ENCODE measurements around the gene MEGF11. TPM values are rescaled to one million over a fixed set of nuclear protein-coding genes. Genes with fewer than 3 reads are reported as not detected.

The MEGF11 gene
- total RNA-seq, 2 donors from 2014 or later: not detected

DNA sequence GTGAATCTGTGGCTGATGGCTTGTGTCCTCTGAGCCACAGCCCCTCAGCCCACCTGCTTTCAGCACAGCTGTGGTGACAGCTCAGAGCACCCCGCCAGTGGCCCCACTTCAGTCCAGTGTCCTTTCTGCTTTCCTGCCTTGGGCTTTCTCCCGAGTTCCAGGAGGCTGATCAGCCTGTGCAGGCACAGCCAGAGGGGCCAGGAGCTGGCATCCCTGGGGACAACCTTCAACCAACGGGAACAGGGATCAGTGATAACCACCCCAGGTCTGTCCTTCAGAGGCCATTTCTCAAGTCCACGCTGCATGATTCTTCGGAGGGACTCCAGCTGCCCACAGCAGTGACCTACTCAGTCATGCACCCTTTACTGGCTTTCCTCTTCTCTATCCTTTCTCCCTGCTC, 217.6 kb downstream of the MEGF11 start:
- no peaks in the 10 kb centered on the region for H3K27me3 ChIP-seq
- TF ChIP-seq CTCF (IDR thresholded peaks at IDR 0.05): no peak

DNA sequence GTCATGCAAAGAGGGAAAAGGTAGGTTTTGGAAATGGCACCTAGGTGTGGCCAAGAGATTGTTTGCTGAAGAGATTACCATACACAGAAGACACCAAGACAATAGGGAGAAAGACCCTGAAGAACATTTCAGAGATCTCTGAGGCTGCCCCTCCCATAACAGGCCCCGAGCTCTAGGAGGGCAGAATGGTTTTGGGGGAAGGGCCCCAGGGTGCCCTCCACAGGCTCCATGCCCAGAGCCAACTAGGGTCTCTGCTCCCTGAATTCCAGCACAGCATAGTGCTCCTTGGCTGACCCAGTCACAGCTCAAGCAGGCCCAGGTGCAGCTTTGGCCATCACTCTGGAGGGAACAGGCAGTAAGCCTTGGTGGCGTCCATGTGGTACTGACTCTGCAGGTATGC, 220.4 kb downstream of the MEGF11 start:
- H3K4me1 ChIP-seq: no peaks in the 10 kb centered on the region
- peaks cover 0 to 5% of the 10 kb centered on the region in 2 donors for H3K9me3 ChIP-seq
- no peak overlapping the region for H3K4me3 ChIP-seq
- H3K27me3 ChIP-seq: no peaks in the 10 kb centered on the region
- TF ChIP-seq CTCF (IDR thresholded peaks at IDR 0.05): no peak
- no peak for DNase-seq (ENCODE audit: low spot score)
- no peaks in the 10 kb centered on the region for H3K36me3 ChIP-seq
- no peak overlapping the region for H3K27ac ChIP-seq

More for the DNA sequence above, 217.6 kb downstream of the MEGF11 start:
- Histone ChIP-seq H3K9me3 (peaks cover 0 to 5% of the 10 kb centered on the region in 2 donors), H3K4me1 (no peaks in the 10 kb centered on the region), H3K36me3 (no peaks in the 10 kb centered on the region), H3K27ac (no peak overlapping the region), H3K4me3 (no peak overlapping the region)
- DNase-seq (ENCODE audit: low spot score): no peak

DNA sequence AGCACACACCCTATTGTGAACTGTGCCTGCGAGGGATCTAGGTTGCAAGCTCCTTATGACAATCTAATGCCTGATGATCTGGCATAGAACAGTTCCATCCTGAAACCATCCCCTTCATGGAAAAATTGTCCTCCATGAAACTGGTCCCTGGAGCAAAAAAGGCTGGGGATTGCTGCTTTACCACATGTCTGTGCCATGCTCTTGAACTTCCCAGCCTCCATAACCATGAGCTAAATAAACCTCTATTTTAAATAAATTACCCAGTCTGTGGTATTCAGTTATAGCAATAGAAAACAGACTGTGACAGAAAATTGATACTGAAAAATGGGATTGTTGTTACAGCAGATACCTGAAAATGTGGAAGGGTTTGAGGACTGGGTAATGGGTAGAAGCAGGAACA, 221.5 kb downstream of the MEGF11 start:
- Histone ChIP-seq H3K4me1 (no peaks in the 10 kb centered on the region), H3K9me3 (peaks cover 0 to 5% of the 10 kb centered on the region in 2 donors), H3K4me3 (no peak overlapping the region), H3K27ac (no peak overlapping the region), H3K27me3 (no peaks in the 10 kb centered on the region), H3K36me3 (no peaks in the 10 kb centered on the region)
- no peak for DNase-seq (ENCODE audit: low spot score)
- no peak for TF ChIP-seq CTCF (IDR thresholded peaks at IDR 0.05)

DNA sequence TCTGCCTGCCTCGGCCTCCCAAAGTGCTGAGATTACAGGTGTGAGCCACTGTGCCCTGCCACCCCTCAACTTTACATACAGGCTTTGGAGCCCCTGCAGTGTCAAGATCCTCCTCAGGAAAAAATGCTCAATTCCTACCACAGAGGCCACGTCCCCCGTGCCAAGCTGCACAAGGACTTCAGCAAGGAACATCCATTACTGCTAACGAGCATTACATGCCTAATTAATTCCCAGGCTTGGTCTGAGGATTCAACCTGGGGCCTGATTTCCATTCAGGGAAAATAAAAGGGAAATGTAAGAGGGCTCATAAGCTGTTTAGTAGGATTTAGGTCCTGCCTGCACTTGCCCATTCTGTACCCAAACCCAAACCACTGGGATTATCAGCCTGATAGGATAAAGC, 222.9 kb downstream of the MEGF11 start:
- Histone ChIP-seq H3K4me3 (no peak overlapping the region), H3K9me3 (peaks cover 0 to 5% of the 10 kb centered on the region in 2 donors), H3K4me1 (no peaks in the 10 kb centered on the region), H3K27me3 (no peaks in the 10 kb centered on the region), H3K27ac (no peak overlapping the region), H3K36me3 (no peaks in the 10 kb centered on the region)
- TF ChIP-seq CTCF (IDR thresholded peaks at IDR 0.05): no peak
- no peak for DNase-seq (ENCODE audit: low spot score)

DNA sequence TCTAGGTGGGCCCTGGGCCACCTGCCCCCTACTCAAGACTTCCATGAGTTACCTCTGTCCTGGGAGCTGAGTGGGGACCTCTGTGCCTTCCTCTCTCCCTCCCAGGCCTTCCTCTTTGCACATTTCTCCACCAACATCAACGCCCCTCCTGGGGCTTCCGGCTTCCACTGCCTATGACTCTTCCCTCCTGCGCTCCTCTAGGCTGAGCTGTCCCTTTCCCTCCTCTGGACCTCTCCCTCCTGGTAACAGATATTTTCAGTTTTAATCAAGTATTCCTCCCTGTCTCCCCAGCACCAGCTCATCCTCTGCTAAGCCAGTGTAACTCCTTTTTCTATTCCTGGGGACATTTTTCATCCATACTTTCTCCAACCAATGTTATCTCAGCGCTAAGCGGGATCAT, 223.9 kb downstream of the MEGF11 start:
- Histone ChIP-seq H3K4me1 (peaks cover 0 to 5% of the 10 kb centered on the region in 2 donors), H3K4me3 (no peak overlapping the region), H3K36me3 (no peaks in the 10 kb centered on the region), H3K9me3 (peaks cover 0 to 5% of the 10 kb centered on the region in 2 donors), H3K27ac (no peak overlapping the region), H3K27me3 (no peaks in the 10 kb centered on the region)
- TF ChIP-seq CTCF (IDR thresholded peaks at IDR 0.05): no peak
- no peak for DNase-seq (ENCODE audit: low spot score)

DNA sequence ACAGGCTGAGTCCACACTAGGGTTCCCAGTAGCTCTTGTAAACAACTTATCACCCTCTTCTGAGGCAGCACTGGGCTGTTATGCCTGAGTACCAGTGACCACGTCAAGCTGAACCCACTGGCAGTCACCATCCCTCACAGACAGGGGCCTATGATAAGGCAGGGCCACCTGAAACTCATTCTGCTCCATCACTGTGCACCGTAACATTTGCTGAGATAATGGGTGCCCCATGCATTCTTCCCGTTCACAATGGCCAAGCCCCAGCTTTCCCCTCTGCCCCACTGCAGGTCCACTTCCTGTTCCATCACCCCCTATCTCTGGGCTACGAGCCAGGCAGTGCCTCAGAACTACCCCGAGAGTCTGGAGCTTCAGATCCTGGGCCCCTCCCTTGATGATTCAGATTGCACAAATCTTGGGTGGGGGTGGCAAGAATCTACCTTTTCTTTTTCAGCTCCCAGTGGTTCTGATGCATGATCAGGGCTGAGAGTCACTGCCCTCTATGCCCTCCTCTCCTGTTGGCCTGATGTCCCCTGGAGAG, 226.2 kb downstream of the MEGF11 start:
- peaks cover 0 to 5% of the 10 kb centered on the region in 2 donors for H3K9me3 ChIP-seq
- no peak for TF ChIP-seq CTCF (IDR thresholded peaks at IDR 0.05)
- no peaks in the 10 kb centered on the region for H3K27me3 ChIP-seq
- H3K4me3 ChIP-seq: no peak overlapping the region
- no peak overlapping the region for H3K27ac ChIP-seq
- no peaks in the 10 kb centered on the region for H3K36me3 ChIP-seq
- H3K4me1 ChIP-seq: peaks cover 0 to 5% of the 10 kb centered on the region in 2 donors
- DNase-seq (ENCODE audit: low spot score): no peak

Measured in right atrium auricular region (tissue), 2 donors.